Testis (tissue), 3 donors: ENCODE results near the gene PRDM1. TPM values are rescaled to one million over a fixed set of nuclear protein-coding genes. Genes with fewer than 3 reads are reported as not detected.

Experiments used
- DNase-seq: peaks from one replicate; pipeline ENCODE4 v3.0.0-alpha.2; 2019
- H3K27ac ChIP-seq, 2 donors: fragments of 200-600 bp; sonication (generic); one replicate each; pipeline ENCODE4 v1.5.1; 2019
- H3K27me3 ChIP-seq: fragments of 200-600 bp; sonication (generic); one replicate; pipeline ENCODE4 v1.5.1; 2019
- H3K36me3 ChIP-seq: fragments of 200-600 bp; sonication (generic); one replicate; pipeline ENCODE4 v1.5.1; 2017; ENCODE audit warnings: low read depth; ENCODE audit errors: missing control alignments
- H3K4me1 ChIP-seq: fragments of 200-600 bp; sonication (generic); one replicate; pipeline ENCODE4 v1.5.1; 2019
- H3K4me3 ChIP-seq, 2 donors: fragments of 200-600 bp; sonication (generic); one replicate each; pipeline ENCODE4 v1.5.1; 2017 to 2019
- H3K9me3 ChIP-seq: fragments of 200-600 bp; sonication (generic); one replicate; pipeline ENCODE4 v1.5.1; 2017
- CTCF ChIP-seq, 3 experiments: fragments of 450-650 bp in 2 of 3; fragments of 200-600 bp in 1 of 3; sonication (generic) in 1 of 3; IDR thresholded peaks; one replicate each; pipeline ENCODE4 v1.5.1; 2016 to 2019; ENCODE audit warnings: antibody characterized with exemption in 3 of 3, mild to moderate bottlenecking in 2 of 3, moderate library complexity in 1 of 3
- POLR2A ChIP-seq: fragments of 450-650 bp; IDR thresholded peaks from one replicate; pipeline ENCODE4 v1.6.1; 2017; ENCODE audit warnings: antibody characterized with exemption, mild to moderate bottlenecking, moderate library complexity
- WGBS, 2 donors: methylation state at CpG; one replicate each; pipeline ENCODE4 v1.1.5; 2018; 5-methylcytosine and 5-hydroxymethylcytosine counted together
- intact Hi-C: fragments of 100-400 bp; cut with DNase I; formaldehyde crosslinking; loops from one replicate; pipeline ENCODE4 v1.15.1; 2023; ENCODE audit warnings: low total_unique reads
- polyA plus RNA-seq: library from polyadenylated mRNA; stranded (reverse); fragments of 350-450 nt; fragmentation: Illumina TruSeq; extraction: RNeasy Lipid Tissue Mini Kit (QIAGEN cat#74804); gene quantifications from one replicate; pipeline ENCODE4 v1.2.3, GENCODE V29; 2014; ENCODE audit warnings: low read depth, low replicate concordance; ENCODE audit not compliant: insufficient read depth
- total RNA-seq, 2 donors: library from RNA; depleted of rRNA; stranded (reverse); fragments of >200 nt; gene quantifications; one replicate each; pipeline ENCODE4 v1.2.3, GENCODE V29; 2016

PRDM1 gene
- total and polyA plus RNA-seq, 3 donors from 2014 or later, result 3.3 to 4.1 (median 3.5) TPM

GRCh38 chr6:106056746-106057390 lies 29.3 kb upstream of the PRDM1 start:
- H3K9me3 ChIP-seq, result no peaks in the 10 kb centered on the region
- no peak for TF ChIP-seq POLR2A
- TF ChIP-seq CTCF (IDR thresholded peaks at IDR 0.05), result no peak
- no peak overlapping the region for H3K27ac ChIP-seq
- intact Hi-C loops, result no loop called here
- no peak overlapping the region for H3K4me3 ChIP-seq
- no peak for DNase-seq
- 80 to 97% methylated on average over 1 of the region's 1 CpG for WGBS, 2 donors
- H3K27me3 ChIP-seq, result no peaks in the 10 kb centered on the region
- no peaks in the 10 kb centered on the region for H3K36me3 ChIP-seq
- H3K4me1 ChIP-seq, result no peaks in the 10 kb centered on the region

GRCh38 chr6:106059331-106059730 lies 26.8 kb upstream of the PRDM1 start:
- no peaks in the 10 kb centered on the region for H3K36me3 ChIP-seq
- H3K27me3 ChIP-seq, result no peaks in the 10 kb centered on the region
- intact Hi-C loops, result no loop called here
- no peak overlapping the region for H3K27ac ChIP-seq
- 87 to 92% methylated on average over 2 of the region's 2 CpGs for WGBS, 2 donors
- no peak for DNase-seq
- no peak overlapping the region for H3K4me3 ChIP-seq
- TF ChIP-seq POLR2A, result no peak
- no peaks in the 10 kb centered on the region for H3K4me1 ChIP-seq
- H3K9me3 ChIP-seq, result no peaks in the 10 kb centered on the region

- Histone ChIP-seq H3K4me1 (no peaks in the 10 kb centered on the region), H3K36me3 (no peaks in the 10 kb centered on the region), H3K27me3 (no peaks in the 10 kb centered on the region), H3K27ac (no peak overlapping the region), H3K4me3 (no peak overlapping the region), H3K9me3 (no peaks in the 10 kb centered on the region)
- DNase-seq, result no peak
- WGBS, 2 donors, result 74 to 76% methylated on average over 3 of the region's 3 CpGs
- no peak for TF ChIP-seq CTCF (IDR thresholded peaks at IDR 0.05)
- TF ChIP-seq POLR2A, result no peak
- intact Hi-C loops, result no loop called here
Observed at GRCh38 chr6:106060167-106060566, 26.0 kb upstream of the PRDM1 start.

- H3K27me3 ChIP-seq, result no peaks in the 10 kb centered on the region
- H3K36me3 ChIP-seq, result no peaks in the 10 kb centered on the region
- TF ChIP-seq POLR2A, result no peak
- no peak for TF ChIP-seq CTCF (IDR thresholded peaks at IDR 0.05)
- H3K4me1 ChIP-seq, result no peaks in the 10 kb centered on the region
- intact Hi-C loops, result no loop called here
- no peaks in the 10 kb centered on the region for H3K9me3 ChIP-seq
- H3K4me3 ChIP-seq, result no peak overlapping the region
- 87 to 98% methylated on average over 2 of the region's 2 CpGs for WGBS, 2 donors
- H3K27ac ChIP-seq, result no peak overlapping the region
- DNase-seq, result no peak
Observed at GRCh38 chr6:106063448-106063850, 22.7 kb upstream of the PRDM1 start.

- DNase-seq, result no peak
- TF ChIP-seq CTCF (IDR thresholded peaks at IDR 0.05) (no peak), POLR2A (no peak)
Observed at GRCh38 chr6:106064142-106064541, 22.0 kb upstream of the PRDM1 start.

More at GRCh38 chr6:106064142-106064541, 22.0 kb upstream of the PRDM1 start:
- H3K27ac ChIP-seq, result no peak overlapping the region
- WGBS, 2 donors, result 69 to 74% methylated on average over 3 of the region's 3 CpGs
- H3K4me3 ChIP-seq, result no peak overlapping the region
- H3K27me3 ChIP-seq, result no peaks in the 10 kb centered on the region
- no peaks in the 10 kb centered on the region for H3K9me3 ChIP-seq
- intact Hi-C loops, result no loop called here
- no peaks in the 10 kb centered on the region for H3K36me3 ChIP-seq
- H3K4me1 ChIP-seq, result no peaks in the 10 kb centered on the region
